Left renal pelvis (tissue), 4 donors: Measurements from ENCODE around the gene RHOT2. TPM values are rescaled to one million over a fixed set of nuclear protein-coding genes. Genes with fewer than 3 reads are reported as not detected.

Experiments
- DNase-seq, 4 donors: peaks; one replicate each; pipeline ENCODE4 v3.0.0-alpha.2; 2013; ENCODE audit warnings: low read depth in 4 of 4, low spot score in 3 of 4
- polyA plus RNA-seq, 4 donors: library from polyadenylated mRNA; unstranded; fragments of 120-200 nt; gene quantifications; one replicate each; pipeline ENCODE4 v1.2.1, GENCODE V29; 2013; ENCODE audit not compliant: insufficient read length in 4 of 4

RHOT2 gene
- polyA plus RNA-seq, 4 donors, result 56.9 to 127 (median 63.7) TPM

DNA sequence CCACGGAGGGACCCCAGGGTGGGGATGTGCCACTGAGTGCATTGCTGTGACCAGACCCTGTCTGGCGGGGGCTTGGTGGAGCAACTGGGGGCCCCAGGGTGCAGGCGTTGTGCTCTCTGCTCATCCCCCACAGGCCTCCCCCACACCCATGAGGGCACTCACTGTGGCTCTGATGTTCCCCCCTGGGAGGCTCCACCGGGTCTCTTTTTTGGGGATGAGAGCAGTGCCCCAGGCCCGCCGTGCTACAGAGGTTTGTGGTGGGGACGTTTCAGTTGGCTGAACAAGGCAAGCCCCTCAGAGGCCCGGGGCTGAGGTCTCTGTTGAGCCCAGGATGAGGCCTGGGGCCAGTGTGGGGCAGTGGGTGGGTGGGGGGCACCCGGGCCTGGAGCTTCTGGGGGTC, 55.8 kb downstream of the RHOT2 start:
- DNase-seq, result no peak

Other genes starting within 250 kb of the RHOT2 start
- gene RAB11FIP3, start 242.5 kb upstream of the RHOT2 start, polyA plus RNA-seq, result 100 to 1,000 TPM in 1 of 4 donors, 10 to 100 TPM in 3; 44.2 to 144 (median 76.4) TPM
- 10 to 100 TPM; 16.2 to 36.6 (median 23.5) TPM for gene CAPN15, start 140.4 kb upstream of the RHOT2 start, polyA plus RNA-seq
- gene PRR35, start 107.7 kb upstream of the RHOT2 start, polyA plus RNA-seq, result 10 to 100 TPM in 1 of 4 donors, 1 to 10 TPM in 2, under 1 TPM in 1; 0.59 to 21.7 (median 8.6) TPM
- 10 to 100 TPM in 1 of 4 donors, 1 to 10 TPM in 3; 2.7 to 10.3 (median 5.8) TPM for gene NHLRC4, start 101.1 kb upstream of the RHOT2 start, polyA plus RNA-seq
- gene PIGQ, start 98.2 kb upstream of the RHOT2 start, polyA plus RNA-seq, result 10 to 100 TPM; 28.0 to 89.7 (median 50.2) TPM
- gene RAB40C, start 78.1 kb upstream of the RHOT2 start, polyA plus RNA-seq, result 10 to 100 TPM; 12.4 to 32.9 (median 16.1) TPM
- gene WFIKKN1, start 37.1 kb upstream of the RHOT2 start, polyA plus RNA-seq, result 1 to 10 TPM in 3 of 4 donors, under 1 TPM in 1; 0.82 to 3.5 (median 1.1) TPM
- gene METTL26, start 31.8 kb upstream of the RHOT2 start, polyA plus RNA-seq, result 10 to 100 TPM; 44.5 to 67.1 (median 45.4) TPM
- 10 to 100 TPM in 3 of 4 donors, 1 to 10 TPM in 1; 3.5 to 30.3 (median 15.3) TPM for gene MCRIP2, start 26.3 kb upstream of the RHOT2 start, polyA plus RNA-seq
- gene WDR90, start 18.8 kb upstream of the RHOT2 start, polyA plus RNA-seq, result 10 to 100 TPM; 26.1 to 76.2 (median 35.0) TPM
- 1 to 10 TPM in 3 of 4 donors, under 1 TPM in 1; 0.91 to 2.8 (median 1.1) TPM for gene RHBDL1, start 7.5 kb downstream of the RHOT2 start, polyA plus RNA-seq
- 100 to 1,000 TPM in 2 of 4 donors, 10 to 100 TPM in 2; 84.9 to 143 (median 105) TPM for gene STUB1, start 12.3 kb downstream of the RHOT2 start, polyA plus RNA-seq
- gene JMJD8, start 16.2 kb downstream of the RHOT2 start, polyA plus RNA-seq, result 10 to 100 TPM; 44.5 to 67.9 (median 60.9) TPM
- 10 to 100 TPM in 1 of 4 donors, 1 to 10 TPM in 3; 8.4 to 15.0 (median 9.9) TPM for gene WDR24, start 22.3 kb downstream of the RHOT2 start, polyA plus RNA-seq
- 1 to 10 TPM in 2 of 4 donors, under 1 TPM in 2; 0.79 to 2.0 (median 1.2) TPM for gene FBXL16, start 37.7 kb downstream of the RHOT2 start, polyA plus RNA-seq
- gene METRN, start 47.0 kb downstream of the RHOT2 start, polyA plus RNA-seq, result 10 to 100 TPM in 2 of 4 donors, 1 to 10 TPM in 2; 5.2 to 12.1 (median 9.2) TPM
- 10 to 100 TPM in 3 of 4 donors, 1 to 10 TPM in 1; 8.9 to 28.2 (median 10.8) TPM for gene ANTKMT, start 53.0 kb downstream of the RHOT2 start, polyA plus RNA-seq
- 1 to 10 TPM in 3 of 4 donors, under 1 TPM in 1; 0.86 to 3.5 (median 2.2) TPM for gene CCDC78, start 58.3 kb downstream of the RHOT2 start, polyA plus RNA-seq
- 1 to 10 TPM; 2.4 to 7.9 (median 4.1) TPM for gene HAGHL, start 59.0 kb downstream of the RHOT2 start, polyA plus RNA-seq
- gene CIAO3, start 72.9 kb downstream of the RHOT2 start, polyA plus RNA-seq, result 10 to 100 TPM; 15.8 to 31.2 (median 22.2) TPM
- 10 to 100 TPM in 3 of 4 donors, 1 to 10 TPM in 1; 2.3 to 27.1 (median 12.3) TPM for gene MSLN, start 92.6 kb downstream of the RHOT2 start, polyA plus RNA-seq
- gene RPUSD1, start 120.2 kb downstream of the RHOT2 start, polyA plus RNA-seq, result 10 to 100 TPM in 3 of 4 donors, 1 to 10 TPM in 1; 8.5 to 16.5 (median 10.5) TPM
- 10 to 100 TPM; 19.9 to 48.6 (median 23.0) TPM for gene CHTF18, start 120.5 kb downstream of the RHOT2 start, polyA plus RNA-seq
- gene GNG13, start 132.6 kb downstream of the RHOT2 start, polyA plus RNA-seq, result under 1 TPM in 2 of 4 donors, not detected in 2; 0.15 to 0.46 TPM